DOHH2 (cell line): ENCODE measurements around the gene PADI1.

ENCODE experiments used
- CTCF ChIP-seq: fragments of 200-600 bp; sonication (generic); IDR thresholded peaks from one replicate; pipeline ENCODE4 v1.5.1; 2014; ENCODE audit warnings: antibody characterized with exemption, mild to moderate bottlenecking, low read depth, low read length; ENCODE audit not compliant: poor library complexity, severe bottlenecking
- EZH2phosphoT487 ChIP-seq: fragments of 200-600 bp; sonication (generic); IDR thresholded peaks from 2 replicates; pipeline ENCODE4 v1.6.1; 2017; ENCODE audit warnings: borderline replicate concordance, mild to moderate bottlenecking, antibody characterized with exemption, low read length, moderate library complexity, mixed read lengths

GRCh38 chr1:17248781-17249180 is 43.9 kb downstream of the PADI1 start, which contains the start of gene PADI3:
- TF ChIP-seq CTCF (no peak), EZH2phosphoT487 (no peak)
